GM12878 (cell line): ENCODE results near the gene ECI1. TPM values are rescaled to one million over a fixed set of nuclear protein-coding genes. Genes with fewer than 3 reads are reported as not detected.

Experiments
- CBFB ChIP-seq: IDR thresholded peaks from 2 replicates; pipeline ENCODE4 v1.6.1; 2016; ENCODE audit warnings: antibody characterized with exemption, low read depth
- CHD4 ChIP-seq: fragments of 200-600 bp; sonication (generic); IDR thresholded peaks from 2 replicates; pipeline ENCODE4 v1.6.1; 2016; ENCODE audit warnings: mild to moderate bottlenecking
- CREM ChIP-seq: IDR thresholded peaks from 2 replicates; pipeline ENCODE4 v1.6.1; 2014; ENCODE audit warnings: antibody characterized with exemption, low read depth
- EP300 ChIP-seq, 2 experiments: fragments of 150-350 bp in 1 of 2; IDR thresholded peaks; 2 replicates each; pipeline ENCODE4 v1.6.1; 2011 to 2012; ENCODE audit warnings: low read depth in 2 of 2, low read length in 2 of 2, borderline replicate concordance in 1 of 2, improper control_type of control experiment in 1 of 2, inconsistent platforms in 1 of 2; ENCODE audit not compliant: control insufficient read depth in 1 of 2
- EZH2 ChIP-seq: IDR thresholded peaks from 2 replicates; pipeline ENCODE4 v1.6.1; 2012; ENCODE audit warnings: low read depth, mild to moderate bottlenecking, control low read depth, inconsistent platforms, low read length, borderline replicate concordance; ENCODE audit not compliant: control insufficient read depth
- HCFC1 ChIP-seq: fragments of 150-350 bp; IDR thresholded peaks from 2 replicates; pipeline ENCODE4 v1.6.1; 2014; ENCODE audit warnings: low read length
- HDGF ChIP-seq: fragments of 450-650 bp; IDR thresholded peaks from 2 replicates; pipeline ENCODE4 v1.6.1; 2016; ENCODE audit warnings: antibody characterized with exemption
- IRF4 ChIP-seq: IDR thresholded peaks from 2 replicates; pipeline ENCODE4 v1.6.1; 2011; ENCODE audit warnings: low read depth, low read length
- KDM1A ChIP-seq: fragments of 200-600 bp; sonication (generic); IDR thresholded peaks from 2 replicates; pipeline ENCODE4 v1.6.1; 2016; ENCODE audit warnings: borderline replicate concordance
- MAX ChIP-seq: IDR thresholded peaks from 2 replicates; pipeline ENCODE4 v1.6.1; 2012; ENCODE audit warnings: low read depth, low read length, improper control_type of control experiment
- MTA3 ChIP-seq: IDR thresholded peaks from 2 replicates; pipeline ENCODE4 v1.6.1; 2012; ENCODE audit warnings: low read length, inconsistent platforms, borderline replicate concordance
- NFIC ChIP-seq: IDR thresholded peaks from 2 replicates; pipeline ENCODE4 v1.6.1; 2012; ENCODE audit warnings: low read depth, mild to moderate bottlenecking, inconsistent platforms, low read length, moderate library complexity
- NR2C2 ChIP-seq: IDR thresholded peaks from 2 replicates; pipeline ENCODE4 v1.6.1; 2011; ENCODE audit warnings: borderline replicate concordance, low read depth; ENCODE audit not compliant: control insufficient read depth, insufficient read length
- PAX8 ChIP-seq: fragments of 450-650 bp; IDR thresholded peaks from 2 replicates; pipeline ENCODE4 v1.6.1; 2017; ENCODE audit warnings: mild to moderate bottlenecking, moderate library complexity
- RB1 ChIP-seq: fragments of 450-650 bp; formaldehyde crosslinking; IDR thresholded peaks from 2 replicates; pipeline ENCODE4 v1.6.1; 2017; ENCODE audit warnings: mild to moderate bottlenecking, borderline replicate concordance
- RBBP5 ChIP-seq: fragments of 200-600 bp; sonication (generic); conservative IDR thresholded peaks from 2 replicates; pipeline ENCODE4 v1.6.1; 2016
- SIN3A ChIP-seq: IDR thresholded peaks from 2 replicates; pipeline ENCODE4 v1.6.1; 2012; ENCODE audit warnings: low read depth, low read length, improper control_type of control experiment
- SIX5 ChIP-seq: IDR thresholded peaks from 2 replicates; pipeline ENCODE4 v1.6.1; 2011; ENCODE audit warnings: mild to moderate bottlenecking, low read depth, low read length, moderate library complexity; ENCODE audit not compliant: severe bottlenecking
- SMAD1 ChIP-seq: fragments of 450-650 bp; IDR thresholded peaks from 2 replicates; pipeline ENCODE4 v1.6.1; 2018; ENCODE audit warnings: mild to moderate bottlenecking, low read depth; ENCODE audit not compliant: partially characterized antibody
- SMARCA5 ChIP-seq: fragments of 450-650 bp; IDR thresholded peaks from 2 replicates; pipeline ENCODE4 v1.6.1; 2017; ENCODE audit warnings: mild to moderate bottlenecking
- SP1 ChIP-seq: IDR thresholded peaks from one replicate; pipeline ENCODE4 v1.6.1; 2011; ENCODE audit warnings: low read depth, low read length
- TAF1 ChIP-seq: IDR thresholded peaks from 2 replicates; pipeline ENCODE4 v1.6.1; 2011; ENCODE audit warnings: mild to moderate bottlenecking, low read depth, low read length, borderline replicate concordance
- TCF7 ChIP-seq: IDR thresholded peaks from 2 replicates; pipeline ENCODE4 v1.6.1; 2014; ENCODE audit warnings: antibody characterized with exemption, borderline replicate concordance
- ZBED1 ChIP-seq: IDR thresholded peaks from 2 replicates; pipeline ENCODE4 v1.6.1; 2016; ENCODE audit warnings: borderline replicate concordance
- ZNF207 ChIP-seq: fragments of 450-650 bp; IDR thresholded peaks from 2 replicates; pipeline ENCODE4 v1.6.1; 2014; ENCODE audit warnings: antibody characterized with exemption, mild to moderate bottlenecking, borderline replicate concordance
- polyA plus RNA-seq, 11 experiments: library from polyadenylated mRNA; depleted of rRNA in 4 of 11; unstranded in 6 of 11; stranded (reverse) in 5 of 11; fragments of >200 nt; fragmentation: Nextera tagmentation in 4 of 11; fragmentation: Illumina TruSeq in 1 of 11; extraction: Ambion mirVana in 4 of 11; extraction: Trizol in 1 of 11; gene quantifications; 1 replicate in 1 of 11; 2 replicates in 10 of 11; pipeline versions ENCODE4 v1.2.1 to v1.2.3, GENCODE V29; 2011 to 2016; ENCODE audit warnings: inconsistent platforms in 2 of 11, missing spikeins in 2 of 11, low read depth in 1 of 11
- total RNA-seq, 4 experiments: library from RNA; depleted of rRNA in 3 of 4; stranded (reverse); fragments of >200 nt in 3 of 4; fragmentation: Illumina TruSeq in 1 of 4; extraction: Trizol in 1 of 4; gene quantifications; 2 replicates each; pipeline versions ENCODE4 v1.2.1 to v1.2.3, GENCODE V29; 2013 to 2021
- TF ChIP-seq, protein P1 (sequence below): IDR thresholded peaks from 2 replicates; pipeline ENCODE4 v1.6.1; 2012; ENCODE audit warnings: mild to moderate bottlenecking, low read depth, low read length
- TF ChIP-seq, protein P2 (sequence below): IDR thresholded peaks from 2 replicates; pipeline ENCODE4 v1.6.1; 2011; ENCODE audit warnings: borderline replicate concordance, low read depth, mild to moderate bottlenecking, moderate library complexity, low read length; ENCODE audit not compliant: insufficient read depth, poor library complexity, severe bottlenecking

ECI1 gene
- total and polyA plus RNA-seq, 10 of the 15 experiments (the other 5 are each of a cell fraction or from before 2014, with no cell fraction given): 2.2 to 82.1 (median 24.8) TPM

GRCh38 chr16:2205104-2205966 is 46.1 kb downstream of the ECI1 start, which contains the start of gene MLST8 (continued):
- TF ChIP-seq EP300 (IDR thresholded peaks at IDR 0.05; ENCODE audit: borderline replicate concordance in 1 of 2, control insufficient read depth in 1 of 2, low read depth in 2 of 2, low read length in 2 of 2) (no peak), KDM1A (no peak), CBFB (no peak), SP1 (peak; percentile 29), SIX5 (peak; percentile 55), CREM (peak; percentile 74), MTA3 (no peak), ZNF207 (peak; percentile 96; the same call in 1 of the 2 replicates), ZBED1 (no peak; the same call in 1 of the 2 replicates), RBBP5 (no peak), IRF4 (no peak), CHD4 (no peak), SMARCA5 (no peak; the same call in 1 of the 2 replicates), HDGF (no peak; the same call in 1 of the 2 replicates), SIN3A (peak; percentile 41; the same call in 1 of the 2 replicates), HCFC1 (peak; percentile 80), TAF1 (peak; percentile 86), EZH2 (no peak), SMAD1 (no peak), MAX (peak; percentile 80), NR2C2 (peak; percentile 92), NFIC (no peak), TCF7 (no peak), RB1 (peak; percentile 91; the same call in 1 of the 2 replicates), PAX8 (no peak)
- TF ChIP-seq, protein P1, sequence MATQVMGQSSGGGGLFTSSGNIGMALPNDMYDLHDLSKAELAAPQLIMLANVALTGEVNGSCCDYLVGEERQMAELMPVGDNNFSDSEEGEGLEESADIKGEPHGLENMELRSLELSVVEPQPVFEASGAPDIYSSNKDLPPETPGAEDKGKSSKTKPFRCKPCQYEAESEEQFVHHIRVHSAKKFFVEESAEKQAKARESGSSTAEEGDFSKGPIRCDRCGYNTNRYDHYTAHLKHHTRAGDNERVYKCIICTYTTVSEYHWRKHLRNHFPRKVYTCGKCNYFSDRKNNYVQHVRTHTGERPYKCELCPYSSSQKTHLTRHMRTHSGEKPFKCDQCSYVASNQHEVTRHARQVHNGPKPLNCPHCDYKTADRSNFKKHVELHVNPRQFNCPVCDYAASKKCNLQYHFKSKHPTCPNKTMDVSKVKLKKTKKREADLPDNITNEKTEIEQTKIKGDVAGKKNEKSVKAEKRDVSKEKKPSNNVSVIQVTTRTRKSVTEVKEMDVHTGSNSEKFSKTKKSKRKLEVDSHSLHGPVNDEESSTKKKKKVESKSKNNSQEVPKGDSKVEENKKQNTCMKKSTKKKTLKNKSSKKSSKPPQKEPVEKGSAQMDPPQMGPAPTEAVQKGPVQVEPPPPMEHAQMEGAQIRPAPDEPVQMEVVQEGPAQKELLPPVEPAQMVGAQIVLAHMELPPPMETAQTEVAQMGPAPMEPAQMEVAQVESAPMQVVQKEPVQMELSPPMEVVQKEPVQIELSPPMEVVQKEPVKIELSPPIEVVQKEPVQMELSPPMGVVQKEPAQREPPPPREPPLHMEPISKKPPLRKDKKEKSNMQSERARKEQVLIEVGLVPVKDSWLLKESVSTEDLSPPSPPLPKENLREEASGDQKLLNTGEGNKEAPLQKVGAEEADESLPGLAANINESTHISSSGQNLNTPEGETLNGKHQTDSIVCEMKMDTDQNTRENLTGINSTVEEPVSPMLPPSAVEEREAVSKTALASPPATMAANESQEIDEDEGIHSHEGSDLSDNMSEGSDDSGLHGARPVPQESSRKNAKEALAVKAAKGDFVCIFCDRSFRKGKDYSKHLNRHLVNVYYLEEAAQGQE: no peak
- TF ChIP-seq, protein P2, sequence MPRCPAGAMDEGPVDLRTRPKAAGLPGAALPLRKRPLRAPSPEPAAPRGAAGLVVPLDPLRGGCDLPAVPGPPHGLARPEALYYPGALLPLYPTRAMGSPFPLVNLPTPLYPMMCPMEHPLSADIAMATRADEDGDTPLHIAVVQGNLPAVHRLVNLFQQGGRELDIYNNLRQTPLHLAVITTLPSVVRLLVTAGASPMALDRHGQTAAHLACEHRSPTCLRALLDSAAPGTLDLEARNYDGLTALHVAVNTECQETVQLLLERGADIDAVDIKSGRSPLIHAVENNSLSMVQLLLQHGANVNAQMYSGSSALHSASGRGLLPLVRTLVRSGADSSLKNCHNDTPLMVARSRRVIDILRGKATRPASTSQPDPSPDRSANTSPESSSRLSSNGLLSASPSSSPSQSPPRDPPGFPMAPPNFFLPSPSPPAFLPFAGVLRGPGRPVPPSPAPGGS: no peak
